Measurements from ENCODE around the gene USP7.
A peak's percentile ranks its signal among the peaks of the same experiment; 100 is the strongest.

Gene USP7

GRCh38 chr16:8957063-8957397, 6.7 kb downstream of the USP7 start:
- no peak for DNase-seq (ENCODE audit: low read depth, low spot score)
- no peak overlapping the region for H3K4me3 ChIP-seq (ENCODE audit: low read length)

- DNase-seq (ENCODE audit: low read depth, low spot score) = no peak
- no peak overlapping the region for H3K4me3 ChIP-seq (ENCODE audit: low read length)
Observed at GRCh38 chr16:8956265-8957062, 7.2 kb downstream of the USP7 start.

- DNase-seq (ENCODE audit: low read depth, low spot score) = no peak
- H3K4me3 ChIP-seq (ENCODE audit: low read length) = no peak overlapping the region
Observed at GRCh38 chr16:8955828-8956227, 7.9 kb downstream of the USP7 start.

GRCh38 chr16:8953064-8953463, 10.6 kb downstream of the USP7 start:
- DNase-seq (ENCODE audit: low read depth, low spot score) = no peak
- no peak overlapping the region for H3K4me3 ChIP-seq (ENCODE audit: low read length)

- no peak for DNase-seq (ENCODE audit: low read depth, low spot score)
- no peak overlapping the region for H3K4me3 ChIP-seq (ENCODE audit: low read length)
Observed at GRCh38 chr16:8952281-8952751, 11.4 kb downstream of the USP7 start.

GRCh38 chr16:8951447-8952280, 12.0 kb downstream of the USP7 start:
- H3K4me3 ChIP-seq (ENCODE audit: low read length) = no peak overlapping the region
- peak; percentile 69 for DNase-seq (ENCODE audit: low read depth, low spot score)

GRCh38 chr16:8950580-8951077, 13.1 kb downstream of the USP7 start:
- DNase-seq (ENCODE audit: low read depth, low spot score) = no peak
- H3K4me3 ChIP-seq (ENCODE audit: low read length) = no peak overlapping the region

- no peak for DNase-seq (ENCODE audit: low read depth, low spot score)
- H3K4me3 ChIP-seq (ENCODE audit: low read length) = no peak overlapping the region
Observed at GRCh38 chr16:8949536-8950418, 13.9 kb downstream of the USP7 start.

GRCh38 chr16:8948831-8949230, 14.9 kb downstream of the USP7 start:
- H3K4me3 ChIP-seq (ENCODE audit: low read length) = no peak overlapping the region
- peak; percentile 89 for DNase-seq (ENCODE audit: low read depth, low spot score)

GRCh38 chr16:8948069-8948593, 15.6 kb downstream of the USP7 start:
- no peak overlapping the region for H3K4me3 ChIP-seq (ENCODE audit: low read length)
- DNase-seq (ENCODE audit: low read depth, low spot score) = no peak

- no peak overlapping the region for H3K4me3 ChIP-seq (ENCODE audit: low read length)
- no peak for DNase-seq (ENCODE audit: low read depth, low spot score)
Observed at GRCh38 chr16:8946544-8946943, 17.2 kb downstream of the USP7 start.

GRCh38 chr16:8945626-8946296, 17.9 kb downstream of the USP7 start:
- DNase-seq (ENCODE audit: low read depth, low spot score) = no peak
- H3K4me3 ChIP-seq (ENCODE audit: low read length) = no peak overlapping the region

- DNase-seq (ENCODE audit: low read depth, low spot score) = no peak
- no peak overlapping the region for H3K4me3 ChIP-seq (ENCODE audit: low read length)
Observed at GRCh38 chr16:8943966-8944759, 19.5 kb downstream of the USP7 start.

- DNase-seq (ENCODE audit: low read depth, low spot score) = no peak
- no peak overlapping the region for H3K4me3 ChIP-seq (ENCODE audit: low read length)
Observed at GRCh38 chr16:8943001-8943763, 20.5 kb downstream of the USP7 start.

- no peak for DNase-seq (ENCODE audit: low read depth, low spot score)
- no peak overlapping the region for H3K4me3 ChIP-seq (ENCODE audit: low read length)
Observed at GRCh38 chr16:8941718-8942344, 21.9 kb downstream of the USP7 start.

- DNase-seq (ENCODE audit: low read depth, low spot score) = no peak
- H3K4me3 ChIP-seq (ENCODE audit: low read length) = no peak overlapping the region
Observed at GRCh38 chr16:8937803-8938202, 25.9 kb downstream of the USP7 start.

- H3K4me3 ChIP-seq (ENCODE audit: low read length) = no peak overlapping the region
- DNase-seq (ENCODE audit: low read depth, low spot score) = peak; percentile 72
Observed at GRCh38 chr16:8936421-8936820, 27.3 kb downstream of the USP7 start.
